Bronchial smooth muscle cell (primary cell): ENCODE data around the gene TMEFF1. TPM values are rescaled to one million over a fixed set of nuclear protein-coding genes. Genes with fewer than 3 reads are reported as not detected.

ENCODE experiments used
- total RNA-seq: library from RNA; depleted of rRNA; stranded (reverse); fragments of >200 nt; gene quantifications from 2 replicates; pipeline ENCODE4 v1.2.1, GENCODE V29; 2014

Gene TMEFF1
- total RNA-seq = 1.3 and 2.3 TPM in 2 replicates

GRCh38 chr9:100472788-100473275 is at the start of gene TMEFF1:
TMEFF1 (plus strand) TSS chr9:100473149; CDS start chr9:100473545, 396 bp downstream.

GRCh38 chr9:100426530-100427365 is 46.2 kb upstream of the TMEFF1 start, which contains the start of gene MSANTD3:
MSANTD3 (plus strand) TSS chr9:100427143; CDS start chr9:100441939, 14,796 bp downstream.

GRCh38 chr9:100577776-100578448 is 105.0 kb downstream of the TMEFF1 start, which contains the start of gene CAVIN4:
CAVIN4 (plus strand) TSS chr9:100578079; CDS start chr9:100578144, 65 bp downstream.

Other genes with a start within 250 kb of the TMEFF1 start
- gene TEX10, start 120.2 kb upstream of the TMEFF1 start, total RNA-seq = 13.5 and 23.3 TPM in 2 replicates
- gene MSANTD3, start 46.0 kb upstream of the TMEFF1 start, total RNA-seq = 26.5 and 46.3 TPM in 2 replicates
- 0.79 and 1.6 TPM in 2 replicates for gene CAVIN4, start 104.9 kb downstream of the TMEFF1 start, total RNA-seq